Activated CD8-positive, alpha-beta T cell treated with anti-CD3 and anti-CD28 coated beads, Interleukin-2, amount 10 ng/mL, durations not matched to agents 7 days and 5 days (primary cell): ENCODE data around the gene USP36. TPM values are rescaled to one million over a fixed set of nuclear protein-coding genes. Genes with fewer than 3 reads are reported as not detected.

Experiments
- ATAC-seq: fragments of 150-1000 bp; cut with Tn5 transposase; one replicate; pipeline ENCODE4 v1.10.0; 2021; ENCODE audit warnings: moderate library complexity
- CTCF ChIA-PET: fragments of 350-600 bp; sonication (Branson Sonifier 250); formaldehyde crosslinking; loops from one replicate; lab custom pipeline; 2021; ENCODE audit warnings: antibody characterized with exemption; lab: Charles Lee
- POLR2A ChIA-PET: fragments of 350-600 bp; sonication (Branson Sonifier 250); formaldehyde crosslinking; loops from one replicate; lab custom pipeline; 2021; ENCODE audit warnings: antibody characterized with exemption; lab: Charles Lee
- DNase-seq: peaks from one replicate; pipeline ENCODE4 v3.0.0-alpha.2; 2020
- H3K27ac Mint-ChIP-seq: one replicate; pipeline ENCODE4 v1.8.0; 2021; ENCODE audit warnings: mild to moderate bottlenecking, mixed read lengths
- H3K27me3 Mint-ChIP-seq: one replicate; pipeline ENCODE4 v1.8.0; 2021; ENCODE audit warnings: low read depth, mixed read lengths
- H3K36me3 Mint-ChIP-seq: one replicate; pipeline ENCODE4 v1.8.0; 2021; ENCODE audit warnings: low read depth, mixed read lengths
- H3K4me1 Mint-ChIP-seq: one replicate; pipeline ENCODE4 v1.8.0; 2021; ENCODE audit warnings: low read depth, mixed read lengths
- H3K4me3 Mint-ChIP-seq: one replicate; pipeline ENCODE4 v1.8.0; 2021; ENCODE audit warnings: mild to moderate bottlenecking, mixed read lengths
- H3K9me3 Mint-ChIP-seq: one replicate; pipeline ENCODE4 v1.8.0; 2022; ENCODE audit warnings: mixed read lengths; ENCODE audit not compliant: insufficient read depth
- total RNA-seq, 2 experiments: library from RNA; stranded (reverse); gene quantifications; one replicate each; pipeline ENCODE4 v1.2.3, GENCODE V29; 2021

The USP36 gene
- total RNA-seq, 2 experiments from 2014 or later: 67.5 TPM

DNA sequence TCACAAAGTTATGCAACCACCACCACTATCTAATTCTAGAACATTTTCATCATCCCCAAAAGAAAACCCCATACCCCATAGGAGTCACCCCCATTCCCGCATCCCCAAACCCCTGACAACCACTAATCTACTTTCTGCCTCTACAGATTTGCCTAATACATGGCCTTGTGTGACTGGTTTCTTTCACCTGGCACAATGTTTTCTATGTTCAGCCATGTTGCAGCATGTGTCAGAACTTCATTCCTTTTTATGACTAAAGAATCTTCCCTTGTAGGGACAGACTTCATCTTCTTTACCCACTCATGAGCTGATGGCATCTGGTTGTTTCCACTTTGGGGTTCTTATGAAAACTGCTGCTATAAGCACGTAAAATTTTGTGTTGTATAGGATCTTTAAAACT lies 93.1 kb downstream of the USP36 start:
- H3K9me3 Mint-ChIP-seq: no peaks in the 10 kb centered on the region
- no peak for DNase-seq
- ChIA-PET POLR2A (interaction anchor here (0.7 to 4.0 kb wide), 9 partner anchors 10 to 33 kb away, joined by 3 to 39 read pairs (median 7); partner anchors contain the start of gene CYTH1), CTCF (interaction anchor here (0.7 to 3.2 kb wide), 14 partner anchors 11 to 496 kb away, joined by 3 to 35 read pairs (median 8); no protein-coding TSS in a partner anchor)
- H3K27me3 Mint-ChIP-seq: no peaks in the 10 kb centered on the region
- peak; percentile 4 for ATAC-seq
- peaks cover 37% of the 10 kb centered on the region for H3K36me3 Mint-ChIP-seq
- peak overlapping the region; percentile 65 for H3K4me3 Mint-ChIP-seq
- peak overlapping the region; percentile 86 for H3K27ac Mint-ChIP-seq
- H3K4me1 Mint-ChIP-seq: peaks cover 94% of the 10 kb centered on the region

DNA sequence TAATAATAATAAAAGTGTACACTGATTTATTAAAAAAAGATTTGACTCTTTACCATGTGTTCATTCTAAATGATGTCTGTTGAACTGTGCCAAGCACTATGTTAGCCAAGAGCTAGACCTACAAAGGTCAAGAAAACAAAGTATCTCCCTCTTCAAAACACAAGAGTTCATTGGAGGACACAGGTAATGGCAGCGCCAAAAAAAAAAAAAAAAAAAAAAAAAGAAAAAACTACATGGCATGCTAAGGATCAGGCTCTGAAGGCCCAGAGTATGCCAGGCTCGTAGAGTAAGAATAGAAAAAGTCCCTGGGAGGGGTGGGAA lies 93.7 kb downstream of the USP36 start:
- H3K27me3 Mint-ChIP-seq: no peaks in the 10 kb centered on the region
- H3K9me3 Mint-ChIP-seq: no peaks in the 10 kb centered on the region
- ChIA-PET CTCF (interaction anchor here (1.2 to 3.1 kb wide), 5 partner anchors 11 to 33 kb away, joined by 3 to 35 read pairs (median 5); no protein-coding TSS in a partner anchor), POLR2A (interaction anchor here (0.9 to 4.0 kb wide), 2 partner anchors 12 to 34 kb away, joined by 3 to 39 read pairs; partner anchors contain the start of gene CYTH1)
- ATAC-seq (no peak), DNase-seq (no peak)
- peaks cover 34% of the 10 kb centered on the region for H3K36me3 Mint-ChIP-seq
- H3K27ac Mint-ChIP-seq: no peak overlapping the region
- H3K4me1 Mint-ChIP-seq: peaks cover 94% of the 10 kb centered on the region
- no peak overlapping the region for H3K4me3 Mint-ChIP-seq

DNA sequence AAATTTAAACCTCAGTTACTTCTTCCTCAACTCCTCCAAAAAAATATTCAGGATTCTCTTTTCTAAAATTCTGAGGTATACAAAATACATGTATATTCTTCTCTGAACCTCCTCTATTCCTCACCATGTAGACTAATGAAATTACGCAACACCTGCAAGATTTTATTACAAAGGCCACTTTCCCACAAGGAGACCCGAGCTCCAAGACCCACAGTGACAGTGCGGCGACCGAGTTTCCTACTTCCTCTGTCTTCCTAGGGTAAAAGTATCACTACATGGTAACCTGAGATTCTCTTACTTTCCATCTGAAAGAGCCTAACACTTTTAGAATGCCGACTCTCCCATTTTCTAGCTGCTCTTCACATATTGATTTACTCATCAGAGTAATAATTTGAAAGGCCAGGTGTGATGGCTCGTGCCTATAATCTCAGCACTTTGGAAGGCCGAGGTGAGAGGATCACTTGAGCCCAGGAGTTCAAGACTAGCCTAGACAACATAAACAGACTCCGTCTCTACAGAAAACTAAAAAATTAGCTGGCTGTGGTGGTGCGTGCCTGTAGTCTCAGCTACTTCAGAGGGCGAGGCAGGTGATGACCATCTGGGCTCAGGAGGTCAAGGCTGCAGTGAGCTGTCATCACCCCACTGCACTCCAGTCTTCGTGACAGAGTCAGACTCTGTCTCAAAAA lies 94.2 kb downstream of the USP36 start:
- H3K4me3 Mint-ChIP-seq: no peak overlapping the region

More for the DNA sequence above, 94.2 kb downstream of the USP36 start:
- ChIA-PET CTCF (interaction anchor here (1.2 to 3.1 kb wide), 6 partner anchors 10 to 37 kb away, joined by 3 to 35 read pairs (median 6); no protein-coding TSS in a partner anchor), POLR2A (interaction anchor here (0.9 to 4.0 kb wide), 2 partner anchors 11 to 34 kb away, joined by 3 to 39 read pairs; partner anchors contain the start of gene CYTH1)
- H3K27ac Mint-ChIP-seq: peak overlapping the region; percentile 23
- ATAC-seq (no peak), DNase-seq (no peak)
- H3K4me1 Mint-ChIP-seq: peaks cover 94% of the 10 kb centered on the region
- H3K27me3 Mint-ChIP-seq: no peaks in the 10 kb centered on the region
- peaks cover 33% of the 10 kb centered on the region for H3K36me3 Mint-ChIP-seq
- no peaks in the 10 kb centered on the region for H3K9me3 Mint-ChIP-seq

Other genes starting within 250 kb of the USP36 start
- 100 to 1,000 TPM; 137 to 138 TPM for gene CYTH1, start 58.5 kb downstream of the USP36 start, total RNA-seq
- gene CEP295NL, start 62.4 kb upstream of the USP36 start, total RNA-seq: under 1 TPM in 1 of 2 experiments, not detected in 1; 0.26 TPM
- 1 to 10 TPM; 3.6 to 3.8 TPM for gene TIMP2, start 84.6 kb upstream of the USP36 start, total RNA-seq
- 100 to 1,000 TPM; 172 to 181 TPM for gene LGALS3BP, start 139.1 kb upstream of the USP36 start, total RNA-seq
- gene CANT1, start 168.9 kb upstream of the USP36 start, total RNA-seq: 10 to 100 TPM; 74.4 to 78.5 TPM
- not detected for gene C1QTNF1, start 183.4 kb upstream of the USP36 start, total RNA-seq
- gene ENGASE, start 234.0 kb upstream of the USP36 start, total RNA-seq: 10 to 100 TPM; 38.2 to 41.1 TPM